ENCODE data around the gene ZFP30.
"Not testable (repeated sequence)": the region's sequence is repeated elsewhere in the genome, so short reads cannot be mapped to it uniquely, and the experiment has no call there.

The ZFP30 gene

DNA sequence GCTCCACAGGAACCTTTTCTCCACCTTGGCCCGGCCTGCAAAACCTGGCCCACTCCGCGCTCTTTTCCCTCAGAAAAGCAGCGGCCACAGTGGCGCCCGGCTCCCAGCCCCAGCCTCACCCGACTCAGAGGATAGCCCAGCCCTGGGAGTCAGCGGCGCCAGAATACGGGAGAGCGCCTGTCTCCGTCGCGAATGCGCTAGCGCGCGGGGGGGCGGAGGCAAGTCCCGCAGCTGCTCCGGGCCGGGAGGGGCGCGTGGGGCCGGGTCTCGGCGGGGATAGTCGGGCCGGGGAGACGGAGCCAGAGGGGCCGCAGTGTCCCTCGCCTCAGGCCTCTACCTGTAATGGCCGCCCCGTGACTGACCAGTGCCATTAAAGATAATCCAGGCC lies at the start of gene ZFP30:
Gene ZFP30, minus strand, starts transcription at position 165 of the 388 bp plus-strand sequence. CDS start 7,643 bp downstream, outside the sequence.
- DNase-seq, result peak; percentile 64

GRCh38 chr19:37699057-37699456 lies 43.8 kb upstream of the ZFP30 start:
- DNase-seq, result no peak

DNA sequence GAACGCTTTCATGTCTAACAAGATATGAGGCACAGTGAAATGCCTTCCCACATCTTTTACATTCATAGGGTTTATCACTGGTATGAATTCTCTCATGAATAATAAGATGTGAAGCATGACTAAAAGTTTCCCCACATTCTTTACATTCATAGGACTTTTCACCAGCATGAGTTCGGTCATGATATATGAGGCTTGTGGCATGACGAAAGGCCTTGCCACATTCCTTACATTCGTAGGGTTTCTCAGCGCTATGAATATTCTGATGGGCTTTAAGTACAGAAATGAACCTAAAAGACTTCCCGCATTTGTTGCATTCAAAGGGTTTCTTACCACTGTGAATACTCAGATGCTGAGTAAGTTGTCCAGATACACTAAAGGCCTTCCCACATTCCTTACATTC lies 43.0 kb upstream of the ZFP30 start:
- DNase-seq, result no peak

GRCh38 chr19:37695144-37695899 lies 40.1 kb upstream of the ZFP30 start:
- DNase-seq, result no peak

DNA sequence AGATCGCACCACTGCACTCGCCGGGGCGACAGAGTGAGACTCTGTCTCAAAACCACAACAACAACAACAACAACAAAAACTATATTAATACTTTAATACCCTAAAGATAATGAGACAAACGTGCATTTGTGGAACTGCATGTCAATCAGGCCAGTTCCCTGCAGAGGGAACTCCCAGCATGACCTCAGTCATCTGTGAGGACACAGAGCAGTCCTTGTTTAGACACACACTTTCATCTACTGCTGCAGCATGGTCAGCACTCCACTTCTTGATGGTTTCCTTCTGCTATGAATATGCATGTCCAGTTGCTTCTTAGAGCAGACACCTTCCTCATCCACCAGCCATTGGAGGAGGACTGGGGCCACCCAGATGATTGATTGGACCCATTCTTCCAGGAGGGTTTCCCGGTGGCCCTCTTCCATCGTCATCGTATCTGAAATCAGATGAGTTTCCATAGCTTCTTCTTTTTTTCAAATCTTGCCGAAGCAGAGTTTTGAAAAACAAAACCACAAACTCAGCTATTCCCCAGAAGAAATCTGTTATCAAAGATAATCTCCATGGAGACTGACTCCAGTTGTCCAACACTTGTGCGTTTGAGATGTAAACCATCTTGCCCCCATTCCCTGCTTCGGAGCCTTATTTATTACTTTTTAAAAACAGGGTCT lies 37.8 kb upstream of the ZFP30 start:
- no peak for DNase-seq

- peak; percentile 44 for DNase-seq
Measured at GRCh38 chr19:37691881-37692504, 36.7 kb upstream of the ZFP30 start.

DNA sequence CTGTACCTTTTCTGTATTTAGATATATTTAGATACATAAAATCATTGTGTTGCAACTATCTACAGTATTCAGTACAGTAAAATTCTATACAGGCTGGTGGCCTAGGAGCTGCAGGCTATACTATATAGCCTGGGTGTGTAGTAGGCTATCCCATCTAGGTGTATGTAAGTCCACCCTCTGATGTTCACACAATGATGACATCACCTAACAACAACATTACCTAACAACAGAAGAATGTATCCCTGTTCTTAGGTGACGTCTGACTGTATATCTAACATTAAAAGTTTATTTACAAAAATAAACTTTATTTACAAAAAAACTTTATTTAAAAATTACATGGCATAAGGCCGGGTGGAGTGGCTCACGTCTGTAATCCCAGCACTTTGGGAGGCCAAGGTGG lies 28.3 kb upstream of the ZFP30 start:
- no peak for DNase-seq

- no peak for DNase-seq
Measured at GRCh38 chr19:37669450-37669914, 14.2 kb upstream of the ZFP30 start.

- DNase-seq, result not testable (repeated sequence)
Measured at GRCh38 chr19:37657157-37657556, 1.9 kb upstream of the ZFP30 start.

DNA sequence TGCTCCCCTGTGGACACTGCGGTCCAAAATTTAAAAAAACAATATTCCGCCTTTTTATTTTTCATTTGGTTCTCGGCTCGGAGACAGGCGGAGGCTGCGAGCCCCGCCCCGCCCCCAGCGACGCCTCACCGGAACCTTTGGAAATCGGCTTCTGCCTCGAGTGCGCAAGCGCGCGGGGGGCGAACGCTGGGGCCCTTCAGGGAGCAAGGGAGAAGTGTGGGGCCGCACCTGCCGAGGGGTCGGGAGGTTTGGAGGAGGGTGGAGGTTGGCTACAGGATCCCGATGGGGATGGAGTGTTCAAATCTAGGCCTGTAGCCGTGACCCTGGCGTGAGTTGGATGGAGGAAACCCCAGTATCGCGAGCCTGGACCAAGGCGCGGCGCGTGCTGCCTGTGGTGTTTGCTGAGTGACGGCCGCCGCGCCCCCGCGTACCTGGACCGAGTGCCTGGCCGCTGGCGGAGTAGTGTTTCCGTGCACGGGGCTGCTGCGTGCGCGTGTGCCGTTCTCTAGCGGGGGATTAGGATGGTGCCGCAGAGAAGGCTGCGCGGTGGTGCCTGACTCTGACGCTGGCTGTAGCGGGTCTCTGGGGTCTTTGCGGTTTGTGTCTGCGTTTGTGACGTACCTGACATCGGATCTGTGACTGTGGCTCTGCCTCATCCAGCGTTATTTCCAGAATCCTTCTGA lies 565 bp upstream of the ZFP30 start:
- peak; percentile 46 for DNase-seq

- peak; percentile 17 for DNase-seq
Measured at GRCh38 chr19:37654629-37655300, 500 bp downstream of the ZFP30 start.

GRCh38 chr19:37654118-37654517 lies 1.1 kb downstream of the ZFP30 start:
- no peak for DNase-seq

GRCh38 chr19:37635076-37636056 lies 19.9 kb downstream of the ZFP30 start:
- no peak for DNase-seq

GRCh38 chr19:37594982-37595382 lies 60.3 kb downstream of the ZFP30 start:
- DNase-seq, result peak; percentile 59

GRCh38 chr19:37594304-37594981 lies 60.8 kb downstream of the ZFP30 start, which contains the start of the genes ZNF540 and ZNF571:
ZNF540 (plus strand) TSS chr19:37594876; CDS start chr19:37598448, 3,572 bp downstream.
ZNF571 (minus strand) TSS chr19:37594792; CDS start chr19:37586676, 8,116 bp downstream.
- DNase-seq, result peak; percentile 92

DNA sequence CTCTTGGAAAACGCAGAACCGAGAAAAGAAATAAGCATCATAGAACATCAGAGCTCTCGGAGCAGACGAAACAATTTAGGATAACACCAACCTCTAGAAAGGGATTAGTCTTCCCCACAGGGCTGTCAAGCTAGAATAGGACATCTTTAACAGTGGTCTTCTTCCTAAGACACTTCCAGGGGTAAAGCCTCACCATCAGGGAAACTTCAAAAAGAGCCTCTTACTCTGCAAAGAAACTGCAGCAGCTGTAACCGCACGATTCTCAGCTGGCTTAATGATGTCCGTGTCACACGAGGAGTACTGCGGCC lies 61.3 kb downstream of the ZFP30 start:
- DNase-seq, result no peak

GRCh38 chr19:37583340-37583739 lies 71.9 kb downstream of the ZFP30 start:
- no peak for DNase-seq

GRCh38 chr19:37572203-37572602 lies 83.1 kb downstream of the ZFP30 start:
- no peak for DNase-seq

DNA sequence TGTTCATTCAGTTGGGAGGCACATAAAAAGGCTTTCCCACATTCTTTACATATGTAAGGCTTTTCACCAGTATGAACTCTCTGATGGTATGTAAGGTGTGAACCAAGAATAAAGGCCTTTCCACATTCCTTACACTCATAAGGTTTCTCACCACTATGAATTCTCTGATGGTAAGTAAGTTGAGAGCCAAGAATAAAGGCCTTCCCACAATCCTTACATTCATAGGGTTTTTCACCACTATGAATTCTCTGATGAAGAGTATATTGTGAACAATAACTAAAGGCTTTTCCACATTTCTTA lies 89.9 kb downstream of the ZFP30 start:
- DNase-seq, result no peak

- no peak for DNase-seq
Measured at GRCh38 chr19:37564624-37565369, 90.5 kb downstream of the ZFP30 start.

Data from amniotic stem cell (primary cell).